K562 (cell line): ENCODE measurements around the gene SMOC2. TPM values are rescaled to one million over a fixed set of nuclear protein-coding genes. Genes with fewer than 3 reads are reported as not detected.

ENCODE experiments used
- ATAC-seq: fragments of 200-7000 bp; cut with Tn5 transposase; 3 replicates; pipeline ENCODE4 v1.9.1; 2020; ENCODE audit warnings: moderate library complexity
- BruUV-seq: library from RNA; stranded (reverse); fragments of 400-500 nt; replicated peaks from 2 replicates; lab custom pipeline; 2021; lab: Mats Ljungman, UMichigan
- CTCF ChIA-PET: fragments of 300-600 bp; formaldehyde crosslinking; extraction: SDS; loops from one replicate; lab custom pipeline; 2021; ENCODE audit warnings: low intra/inter-chr PET ratio; lab: Yijun Ruan, JAX
- POLR2A ChIA-PET: fragments of 300-600, 350-650 bp; sonication (Branson Sonifier 250); formaldehyde crosslinking; extraction: SDS; loops from one replicate; lab custom pipeline; 2021; ENCODE audit warnings: antibody characterized with exemption, inconsistent platforms; lab: Yijun Ruan, JAX
- DNase-seq, 4 experiments: peaks; one replicate each; pipeline versions ENCODE4 v3.0.0 to v3.0.0-alpha.2; 2011 to 2018; ENCODE audit warnings: low spot score in 3 of 4, mixed read lengths in 3 of 4; ENCODE audit errors: extremely low read depth in 1 of 4
- FAIRE-seq: peaks from 2 replicates; lab custom pipeline; 2011; peaks lifted over from hg19 to GRCh38; lab: Jason Lieb, UNC
- H2AFZ ChIP-seq: 2 replicates; pipeline ENCODE4 v1.6.0; 2011; ENCODE audit warnings: low read depth, low read length, control low read depth, inconsistent platforms
- H3K27ac ChIP-seq: fragments of 200-600 bp; 3 replicates; pipeline ENCODE4 v1.8.0; 2011; ENCODE audit warnings: low read depth, mild to moderate bottlenecking, control low read depth, inconsistent platforms, low read length, moderate library complexity, mixed read lengths; ENCODE audit errors: extremely low read depth
- H3K27me3 ChIP-seq, 2 experiments: fragments of 300-600 bp in 1 of 2; 2 replicates in 1 of 2; 3 replicates in 1 of 2; pipeline versions ENCODE4 v1.6.0 to v1.8.0; 2011; ENCODE audit warnings: inconsistent platforms in 2 of 2, low read length in 2 of 2, mild to moderate bottlenecking in 1 of 2, mixed read lengths in 1 of 2, moderate library complexity in 1 of 2; ENCODE audit not compliant: control insufficient read depth in 2 of 2, insufficient read depth in 2 of 2
- H3K36me3 ChIP-seq: fragments of 300-600 bp; 3 replicates; pipeline ENCODE4 v1.8.0; 2011; ENCODE audit warnings: mild to moderate bottlenecking, low read length, inconsistent platforms; ENCODE audit not compliant: control insufficient read depth, insufficient read depth
- H3K4me1 ChIP-seq, 2 experiments: fragments of 200-600 bp in 1 of 2; replicated peaks in 1 of 2; 2 replicates in 1 of 2; 3 replicates in 1 of 2; pipeline versions ENCODE4 v1.5.1 to v1.8.0; 2011; ENCODE audit warnings: inconsistent platforms in 2 of 2, low read length in 2 of 2, mild to moderate bottlenecking in 1 of 2, mixed read lengths in 1 of 2, moderate library complexity in 1 of 2; ENCODE audit not compliant: control insufficient read depth in 2 of 2, insufficient read depth in 2 of 2
- H3K4me2 ChIP-seq: 2 replicates; pipeline ENCODE4 v1.6.1; 2011; ENCODE audit warnings: low read length, control low read depth, inconsistent platforms, mixed read lengths; ENCODE audit not compliant: insufficient read depth
- H3K4me3 ChIP-seq: fragments of 200-600 bp; sonication (generic), shearing (Covaris generic); 2 replicates; pipeline ENCODE4 v1.5.1; 2016; ENCODE audit warnings: control low read depth, inconsistent platforms
- H3K79me2 ChIP-seq: fragments of 200-600 bp; 3 replicates; pipeline ENCODE4 v1.8.0; 2011; ENCODE audit warnings: low read length, inconsistent platforms; ENCODE audit not compliant: control insufficient read depth, insufficient read depth
- H3K9ac ChIP-seq, 2 experiments: 2 replicates each; pipeline versions ENCODE4 v1.6.0 to v1.6.1; 2011; ENCODE audit warnings: low read depth in 2 of 2, low read length in 2 of 2, control low read depth in 1 of 2, inconsistent platforms in 1 of 2, mild to moderate bottlenecking in 1 of 2, mixed read lengths in 1 of 2; ENCODE audit not compliant: insufficient read depth in 1 of 2
- H3K9me1 ChIP-seq: one replicate; pipeline ENCODE4 v1.6.0; 2011; ENCODE audit warnings: inconsistent platforms, mild to moderate bottlenecking, low read length, moderate library complexity; ENCODE audit not compliant: control insufficient read depth, insufficient read depth
- H3K9me3 ChIP-seq: replicated peaks from 2 replicates; pipeline ENCODE4 v1.5.1; 2011; ENCODE audit warnings: low read depth, low read length, inconsistent platforms; ENCODE audit not compliant: control insufficient read depth, insufficient read depth
- H4K20me1 ChIP-seq: replicated peaks from 2 replicates; pipeline ENCODE4 v1.6.1; 2011; ENCODE audit warnings: low read length, inconsistent platforms, mixed read lengths; ENCODE audit not compliant: control insufficient read depth, insufficient read depth
- ASH1L ChIP-seq: fragments of 450-650 bp; IDR thresholded peaks from 2 replicates; pipeline ENCODE4 v1.6.1; 2018; ENCODE audit warnings: borderline replicate concordance, mild to moderate bottlenecking, low read depth; ENCODE audit not compliant: partially characterized antibody
- EHMT2 ChIP-seq: fragments of 450-650 bp; IDR thresholded peaks from 2 replicates; pipeline ENCODE4 v1.6.1; 2018; ENCODE audit warnings: antibody characterized with exemption
- FIP1L1 ChIP-seq: fragments of 200-400 bp; formaldehyde crosslinking; IDR thresholded peaks from 2 replicates; pipeline ENCODE4 v1.6.1; 2018; ENCODE audit warnings: mild to moderate bottlenecking, low read depth, low read length; ENCODE audit not compliant: poor library complexity, severe bottlenecking
- KAT8 ChIP-seq: fragments of 450-650 bp; IDR thresholded peaks from 2 replicates; pipeline ENCODE4 v1.6.1; 2016; ENCODE audit warnings: low read depth, mild to moderate bottlenecking
- NR2C1 ChIP-seq, 2 experiments: fragments of 450-650 bp; IDR thresholded peaks; 2 replicates each; pipeline ENCODE4 v1.6.1; 2017; ENCODE audit warnings: mild to moderate bottlenecking in 2 of 2, antibody characterized with exemption in 1 of 2, inconsistent platforms in 1 of 2, missing compliant biosample characterization in 1 of 2, missing genetic modification characterization in 1 of 2
- PHB ChIP-seq: fragments of 250-450 bp; sonication (Bioruptor Pico); IDR thresholded peaks from 2 replicates; pipeline ENCODE4 v1.5.0; 2021
- RAD51 ChIP-seq: fragments of 450-650 bp; IDR thresholded peaks from 2 replicates; pipeline ENCODE4 v1.7.1; 2016; ENCODE audit warnings: low read depth, mild to moderate bottlenecking, borderline replicate concordance
- SMARCA5 ChIP-seq: fragments of 450-650 bp; IDR thresholded peaks from 2 replicates; pipeline ENCODE4 v1.6.1; 2016
- TAF9B ChIP-seq: fragments of 450-650 bp; IDR thresholded peaks from 2 replicates; pipeline ENCODE4 v1.6.1; 2018; ENCODE audit warnings: mild to moderate bottlenecking; ENCODE audit not compliant: partially characterized antibody
- ZBTB8A ChIP-seq: fragments of 450-650 bp; IDR thresholded peaks from 2 replicates; pipeline ENCODE4 v1.6.1; 2018; ENCODE audit warnings: mild to moderate bottlenecking, moderate library complexity; ENCODE audit not compliant: partially characterized antibody
- ZNF696 ChIP-seq: fragments of 250-450 bp; sonication (Bioruptor Pico); conservative IDR thresholded peaks from 2 replicates; pipeline ENCODE4 v1.4.0; 2020; ENCODE audit warnings: mild to moderate bottlenecking, moderate library complexity
- WGBS: fragments of 100-300 bp; shearing (Covaris generic); methylation state at CpG from one replicate; pipeline ENCODE4 v1.1.6; 2016; ENCODE audit warnings: low coverage, mixed read lengths; ENCODE audit not compliant: insufficient coverage; ENCODE audit errors: missing lambda C conversion rate; 5-methylcytosine and 5-hydroxymethylcytosine counted together
- in situ Hi-C: fragments of 300-500 bp; cut with MboI; formaldehyde crosslinking; loops from 4 replicates; pipeline ENCODE4 v1.15.0; 2018; ENCODE audit warnings: inconsistent platforms, mixed read lengths
- intact Hi-C: fragments of 100-400 bp; cut with micrococcal nuclease; formaldehyde crosslinking; loops from 2 replicates; pipeline ENCODE4 v1.14.2; 2022
- polyA plus RNA-seq, 8 experiments: library from polyadenylated mRNA; depleted of rRNA in 4 of 8; stranded (reverse) in 5 of 8; unstranded in 3 of 8; fragments of >200 nt; fragmentation: Nextera tagmentation in 2 of 8; fragmentation: Illumina TruSeq in 1 of 8; extraction: Ambion mirVana in 2 of 8; extraction: Trizol in 1 of 8; gene quantifications; 2 replicates each; pipeline versions ENCODE4 v1.2.1 to v1.2.3, GENCODE V29; 2011 to 2014; ENCODE audit warnings: inconsistent platforms in 1 of 8, missing spikeins in 1 of 8
- total RNA-seq, 7 experiments: library from RNA; depleted of rRNA in 6 of 7; stranded (reverse); fragments of >200 nt in 6 of 7; fragmentation: Illumina TruSeq in 2 of 7; extraction: Trizol in 2 of 7; gene quantifications; 2 replicates each; pipeline versions ENCODE4 v1.2.1 to v1.2.3, GENCODE V29; 2011 to 2021; ENCODE audit warnings: low replicate concordance in 1 of 7

The SMOC2 gene
- total and polyA plus RNA-seq, 9 of the 15 experiments (the other 6 are each of a cell fraction or from before 2014, with no cell fraction given): 0.45 to 2.3 (median 1.1) TPM

DNA sequence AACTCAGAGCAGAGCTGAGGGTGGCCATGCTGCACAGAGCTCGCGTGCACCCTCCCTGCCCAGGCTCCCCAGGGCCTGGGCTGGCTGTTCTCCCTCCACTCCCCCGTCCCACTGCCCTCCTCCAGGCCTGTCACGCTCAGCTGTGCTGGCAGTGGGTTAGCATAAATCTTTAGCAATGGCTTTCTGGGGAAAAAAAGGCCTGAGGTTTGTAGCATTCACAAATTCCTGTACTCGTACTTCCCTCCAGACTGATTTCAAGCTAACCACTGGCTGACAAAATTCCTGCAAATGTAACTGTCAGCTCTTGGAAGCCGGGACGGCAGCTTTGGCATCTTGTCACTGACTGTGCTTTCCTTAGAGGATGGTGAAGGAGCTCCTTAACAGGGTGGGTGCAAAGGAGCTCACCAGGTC lies 22.3 kb upstream of the SMOC2 start:
- DNase-seq (no peak), FAIRE-seq (no peak), ATAC-seq (no peak)
- ChIA-PET POLR2A (interaction anchor here (1.0 kb wide), 1 partner anchor 11 kb away, joined by 3 read pairs; no protein-coding TSS in a partner anchor), CTCF (no interaction called here)
- peaks cover 9% of the 10 kb centered on the region; the same call in 1 of the 2 replicates for H4K20me1 ChIP-seq
- no peak overlapping the region for H2AFZ ChIP-seq
- no peak overlapping the region for H3K4me2 ChIP-seq
- no peaks in the 10 kb centered on the region for H3K9me1 ChIP-seq
- H3K27ac ChIP-seq: no peak overlapping the region
- peaks cover 2% of the 10 kb centered on the region; the same call in 1 of the 3 replicates for H3K36me3 ChIP-seq
- no peaks in the 10 kb centered on the region for H3K9me3 ChIP-seq
- H3K79me2 ChIP-seq: peaks cover 8% of the 10 kb centered on the region
- BruUV-seq: no TSS peak
- in situ Hi-C loops: no loop called here
- no peak for TF ChIP-seq ZNF696 (CRISPR knock-in tag)
- TF ChIP-seq FIP1L1: no peak
- TF ChIP-seq EHMT2: no peak
- TF ChIP-seq KAT8: no peak
- no peak for TF ChIP-seq SMARCA5
- TF ChIP-seq RAD51: no peak
- no peak for TF ChIP-seq NR2C1 (IDR thresholded peaks at IDR 0.05)
- TF ChIP-seq NR2C1 (tag; IDR thresholded peaks at IDR 0.05): no peak
- TF ChIP-seq ASH1L: no peak
- no peak for TF ChIP-seq TAF9B
- no peak for TF ChIP-seq PHB (CRISPR knock-in tag)
- no peak for TF ChIP-seq ZBTB8A
- WGBS: 20% methylated on average over 7 of the region's 7 CpGs
- no peak overlapping the region for H3K4me3 ChIP-seq
- peaks cover 5 to 52% of the 10 kb centered on the region in 2 experiments; a peak in 3 of 5 replicates for H3K27me3 ChIP-seq
- H3K9ac ChIP-seq: no peak overlapping the region
- H3K4me1 ChIP-seq: peaks cover 0 to 8% of the 10 kb centered on the region in 2 experiments; a peak in 1 of 5 replicates
- intact Hi-C loops: no loop called here
